Putamen (tissue), 1 donor: ENCODE data around the gene RAB31.
"Not testable (repeated sequence)": the region's sequence is repeated elsewhere in the genome, so short reads cannot be mapped to it uniquely, and the experiment has no call there.

Source experiments
- DNase-seq: peaks from one replicate; pipeline ENCODE4 v3.0.0-alpha.2; 2016; ENCODE audit warnings: low spot score

RAB31 gene

DNA sequence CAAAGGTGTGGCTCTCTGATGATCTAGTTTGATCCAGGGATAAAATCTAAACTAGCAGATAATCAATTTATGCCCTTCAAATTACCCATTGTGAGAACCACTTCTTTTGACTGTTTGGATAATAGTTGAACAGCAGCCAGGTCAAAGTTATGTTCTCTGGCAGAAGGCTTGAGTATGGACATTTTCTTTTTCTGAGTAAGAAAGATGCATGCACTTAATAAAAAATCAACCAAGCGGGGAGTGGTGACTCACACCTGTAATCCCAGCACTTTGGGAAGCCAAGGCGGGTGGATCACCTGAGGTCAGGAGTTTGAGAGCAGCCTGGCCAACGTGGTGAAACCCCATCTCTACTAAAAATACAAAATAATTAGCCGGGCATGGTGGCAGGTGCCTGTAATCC, 183.4 kb downstream of the RAB31 start:
- DNase-seq: not testable (repeated sequence)

DNA sequence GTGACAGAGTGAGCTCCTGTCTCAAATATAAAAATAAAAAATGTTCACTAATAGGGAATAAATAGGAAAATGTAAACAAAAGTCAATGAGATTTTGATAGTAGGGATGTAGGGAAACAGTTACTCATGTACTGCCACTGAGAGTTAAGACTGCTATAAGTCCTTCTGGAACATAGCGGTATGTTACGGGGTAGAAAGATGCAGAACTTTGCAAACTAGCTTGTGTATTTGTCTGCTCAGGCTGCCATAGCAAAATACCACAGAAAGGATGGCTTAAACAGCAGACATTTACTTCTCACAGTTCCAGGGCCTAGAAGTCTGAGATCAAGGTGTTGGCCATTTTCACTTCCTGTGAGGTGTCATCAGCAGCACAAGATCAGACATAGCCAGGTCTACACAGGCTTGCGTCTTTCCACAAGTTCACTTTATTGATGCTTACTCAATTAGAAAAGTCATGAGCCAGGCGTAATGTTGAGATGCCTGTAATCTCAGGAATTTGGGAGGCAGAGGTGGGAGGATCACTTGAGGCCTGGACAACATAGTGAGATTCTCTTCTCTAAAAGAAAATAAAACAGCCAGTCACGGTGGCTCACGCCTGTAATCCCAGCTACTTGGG, 186.5 kb downstream of the RAB31 start:
- DNase-seq: no peak

DNA sequence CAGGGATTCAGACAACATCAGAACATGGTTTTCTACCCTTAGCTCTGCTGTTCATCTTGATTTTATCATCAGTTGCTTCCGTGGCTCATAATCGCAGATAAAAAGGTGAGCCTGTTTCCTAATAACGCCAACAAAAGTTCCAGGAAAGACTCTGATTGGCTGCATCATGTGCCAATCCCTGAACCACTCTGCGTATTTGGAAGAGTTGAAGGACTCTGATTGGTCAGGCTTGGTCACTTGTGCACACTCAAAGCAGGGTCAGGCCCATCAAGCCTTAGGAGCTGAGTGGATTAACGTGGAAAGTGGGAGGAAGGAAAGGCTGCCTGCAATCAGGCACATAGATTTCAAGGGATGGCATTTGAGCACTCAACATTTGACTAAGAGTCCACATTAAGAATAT, 189.0 kb downstream of the RAB31 start:
- no peak for DNase-seq

DNA sequence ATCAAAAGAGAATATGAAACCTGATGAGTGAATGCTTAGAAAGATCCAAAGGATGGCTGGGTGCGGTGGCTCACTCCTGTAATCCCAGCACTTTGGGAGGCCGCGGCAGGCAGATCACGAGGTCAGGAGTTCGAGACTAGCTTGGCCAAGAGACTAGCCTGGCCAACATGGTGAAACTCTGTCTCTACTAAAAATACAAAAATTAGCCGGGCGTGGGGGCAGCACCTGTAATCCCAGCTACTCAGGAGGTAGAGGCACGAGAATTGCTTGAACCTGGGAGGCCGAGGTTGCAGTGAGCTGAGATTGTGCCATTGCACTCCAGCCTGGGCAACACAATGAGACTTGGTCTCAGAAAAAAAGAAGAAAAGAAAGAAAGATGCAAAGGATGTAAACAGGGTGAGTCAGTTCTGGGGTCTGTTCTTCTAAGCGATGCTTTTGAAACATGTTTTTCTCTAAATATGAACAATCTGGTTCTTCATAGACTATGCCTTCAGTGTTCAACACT, 189.7 kb downstream of the RAB31 start:
- not testable (repeated sequence) for DNase-seq

DNA sequence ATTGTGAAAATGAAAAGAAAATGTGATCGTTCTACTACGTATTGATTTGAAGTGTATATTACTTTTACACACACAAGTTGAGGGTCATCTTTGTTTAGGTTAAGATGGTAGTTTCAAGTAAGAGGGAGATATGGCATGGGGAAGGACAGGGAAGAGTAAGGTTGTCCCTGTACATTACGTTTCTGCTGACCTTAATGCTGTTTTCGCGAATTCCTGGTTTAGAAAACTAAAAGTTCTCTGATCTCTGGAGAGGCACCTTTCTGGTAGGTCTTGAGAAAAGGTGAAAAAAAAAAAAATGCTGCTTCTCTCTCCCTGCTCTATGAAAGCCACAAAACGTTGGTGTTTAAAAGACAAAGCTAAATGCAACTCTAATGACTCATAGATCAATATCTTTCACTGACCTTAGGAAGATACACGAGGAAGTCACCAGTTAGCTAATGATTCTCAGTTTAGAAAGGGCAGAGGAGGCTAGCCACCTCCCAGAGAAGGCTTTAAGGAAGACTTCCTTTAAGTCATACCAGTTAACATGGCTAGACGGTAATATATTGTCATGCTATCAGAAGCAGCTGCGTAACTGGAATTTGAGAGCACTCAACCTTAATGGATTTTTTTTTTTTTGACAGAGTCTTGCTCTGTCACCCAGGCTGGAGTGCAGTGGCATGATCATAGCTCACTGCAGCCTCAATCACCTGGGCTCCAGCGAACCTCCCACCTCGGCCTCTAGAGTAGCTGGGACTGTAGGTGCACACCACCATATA, 190.9 kb downstream of the RAB31 start:
- no peak for DNase-seq

DNA sequence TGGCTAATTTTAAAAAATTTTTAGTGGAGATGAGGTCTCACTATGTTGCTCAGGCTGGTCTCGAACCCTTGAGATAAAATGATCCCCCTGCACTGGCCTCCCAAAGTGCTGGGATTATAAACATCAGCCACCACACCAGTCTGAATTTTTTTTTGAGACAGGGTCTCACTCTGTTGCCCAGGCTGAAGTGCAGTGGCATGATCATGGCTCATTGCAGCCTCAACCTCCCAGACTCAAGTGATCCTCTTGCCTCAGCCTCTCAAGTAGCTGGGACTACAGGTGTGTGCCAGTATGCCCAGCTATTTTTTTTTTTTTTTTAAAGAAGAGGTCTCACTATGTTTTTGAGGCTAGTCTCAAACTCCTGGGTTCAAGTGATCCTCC, 191.4 kb downstream of the RAB31 start:
- not testable (repeated sequence) for DNase-seq

DNA sequence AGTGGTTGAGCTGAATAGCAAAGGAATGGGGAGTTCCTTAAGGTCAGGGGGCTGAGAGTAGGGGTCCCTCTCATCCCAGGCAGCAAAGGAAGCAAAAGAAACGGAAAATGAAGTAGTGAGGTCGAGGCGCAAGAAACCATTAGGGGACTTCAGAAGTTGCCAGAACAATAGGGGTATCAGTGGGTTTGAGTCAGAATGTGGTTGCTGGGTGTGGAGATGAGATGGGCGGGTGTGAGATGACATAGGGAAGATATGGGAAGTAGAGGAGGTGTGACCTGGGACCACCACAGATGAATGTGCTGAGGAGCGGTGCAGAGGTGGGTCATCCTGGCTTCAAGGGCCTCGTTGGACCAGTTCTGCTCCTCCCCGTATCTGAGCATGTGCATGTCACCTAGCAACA, 192.6 kb downstream of the RAB31 start:
- no peak for DNase-seq

DNA sequence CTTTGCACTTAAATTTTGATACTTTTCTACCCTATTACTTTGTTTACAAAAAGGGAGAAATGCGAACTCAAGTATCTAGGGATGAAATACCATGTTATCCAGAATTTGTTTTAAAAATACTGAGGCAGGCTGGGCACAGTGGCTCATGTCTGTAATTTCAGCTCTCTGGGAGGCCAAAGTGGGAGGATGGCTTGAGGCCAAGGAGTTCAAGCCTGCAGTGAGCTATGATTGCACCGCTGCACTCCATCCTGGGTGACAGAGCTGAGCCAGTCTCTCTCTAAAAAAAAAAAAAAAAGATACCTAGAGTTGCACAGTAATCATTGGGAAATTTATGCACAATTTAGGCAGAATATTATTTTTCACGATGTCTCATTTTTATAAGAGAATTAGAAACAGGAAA, 193.3 kb downstream of the RAB31 start:
- DNase-seq: no peak

DNA sequence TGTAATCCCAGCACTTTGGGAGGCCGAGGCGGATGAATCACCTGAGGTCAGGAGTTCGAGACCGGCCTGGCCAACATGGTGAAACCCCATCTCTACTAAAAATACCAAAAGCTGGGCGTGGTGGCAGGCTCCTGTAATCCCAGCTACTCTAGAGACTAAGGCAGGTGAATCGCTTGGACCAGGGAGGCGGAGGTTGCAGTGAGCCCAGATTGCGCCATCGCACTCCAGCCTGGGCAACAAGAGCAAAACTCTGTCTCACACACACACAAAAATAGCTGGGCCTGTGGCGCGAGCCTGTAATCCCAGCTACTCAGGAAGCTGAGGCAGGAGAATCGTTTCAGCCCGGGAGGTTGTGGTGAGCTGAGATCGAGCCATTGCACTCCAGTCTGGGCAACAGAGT, 194.2 kb downstream of the RAB31 start:
- DNase-seq: not testable (repeated sequence)

DNA sequence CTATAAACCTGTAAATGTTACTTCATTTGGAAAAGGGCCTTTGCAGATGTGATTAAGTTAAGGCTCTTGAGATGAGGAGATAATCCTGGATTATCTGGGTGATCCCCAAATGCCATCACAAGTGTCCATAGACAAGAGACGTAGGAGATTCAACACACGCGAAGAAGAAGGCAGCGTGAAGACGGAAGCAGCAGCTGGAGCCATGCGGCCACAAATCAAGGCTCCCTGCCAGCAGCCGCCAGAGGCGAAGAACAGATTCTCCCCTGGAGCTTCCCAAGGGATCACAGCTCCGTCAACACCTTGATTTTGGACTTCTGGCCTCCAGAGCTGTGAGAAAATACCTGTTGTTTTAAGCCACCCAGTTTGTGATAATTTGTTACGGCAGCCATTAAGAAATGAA, 194.7 kb downstream of the RAB31 start:
- no peak for DNase-seq

DNA sequence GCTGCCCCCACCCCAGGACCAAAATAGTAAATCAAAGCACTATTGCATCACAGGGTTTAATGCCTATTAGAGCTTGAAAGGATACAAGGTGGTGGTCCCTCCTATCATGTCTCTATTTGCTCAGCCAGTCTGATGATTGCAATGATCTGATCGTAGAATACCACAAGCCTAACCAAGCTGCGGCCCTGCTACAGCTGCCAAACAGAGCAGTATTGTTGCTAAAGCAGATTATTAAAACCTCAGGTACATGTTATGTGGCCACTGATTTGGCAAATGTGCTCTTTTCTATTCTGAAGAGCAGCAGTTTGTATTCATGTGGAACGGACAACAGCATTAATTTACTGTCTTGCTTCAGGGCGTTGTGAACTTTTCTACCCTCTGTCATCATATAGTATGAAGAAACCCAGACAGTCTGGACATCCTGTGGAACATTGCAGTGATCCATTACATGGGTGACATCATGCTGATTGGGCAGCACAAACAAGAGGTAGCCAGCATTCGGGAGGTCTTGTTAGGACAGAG, 197.4 kb downstream of the RAB31 start:
- DNase-seq: no peak

DNA sequence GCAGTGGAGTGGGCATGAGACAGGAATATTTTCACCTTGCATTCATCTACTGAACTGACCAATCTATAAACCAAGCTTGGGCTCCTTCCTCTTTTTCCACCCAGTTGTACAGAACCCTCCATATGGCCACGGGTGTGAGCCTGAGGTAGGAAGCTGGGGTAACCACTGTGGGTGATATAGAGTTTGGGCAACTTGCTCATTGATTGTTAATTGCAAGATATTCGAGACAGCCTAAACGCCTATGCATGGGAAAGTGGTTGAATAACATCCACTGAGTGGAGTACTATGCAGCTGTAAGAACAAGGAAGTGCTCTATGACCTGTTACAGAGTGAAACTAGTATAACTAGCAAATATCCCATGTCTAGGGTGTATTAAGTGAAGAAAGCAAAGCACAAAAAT, 198.4 kb downstream of the RAB31 start:
- no peak for DNase-seq

DNA sequence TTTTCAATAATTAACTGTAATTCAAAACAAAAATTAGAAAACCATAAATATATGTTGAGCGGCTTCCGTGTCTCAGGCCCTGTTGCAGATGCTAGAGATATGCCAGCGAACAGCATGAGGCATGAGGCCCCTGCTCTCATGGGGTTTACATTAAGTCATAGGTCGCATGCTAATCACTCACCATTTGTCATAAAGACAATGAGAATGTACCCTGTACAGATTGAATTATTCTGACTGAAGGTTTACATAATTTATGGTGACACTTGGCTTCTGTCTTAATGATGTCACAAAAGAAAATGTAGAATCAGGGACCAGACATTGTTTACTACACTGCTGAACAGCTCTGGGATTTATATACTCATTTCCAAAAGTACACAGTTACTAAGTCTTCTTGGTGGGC, 199.8 kb downstream of the RAB31 start:
- DNase-seq: no peak

DNA sequence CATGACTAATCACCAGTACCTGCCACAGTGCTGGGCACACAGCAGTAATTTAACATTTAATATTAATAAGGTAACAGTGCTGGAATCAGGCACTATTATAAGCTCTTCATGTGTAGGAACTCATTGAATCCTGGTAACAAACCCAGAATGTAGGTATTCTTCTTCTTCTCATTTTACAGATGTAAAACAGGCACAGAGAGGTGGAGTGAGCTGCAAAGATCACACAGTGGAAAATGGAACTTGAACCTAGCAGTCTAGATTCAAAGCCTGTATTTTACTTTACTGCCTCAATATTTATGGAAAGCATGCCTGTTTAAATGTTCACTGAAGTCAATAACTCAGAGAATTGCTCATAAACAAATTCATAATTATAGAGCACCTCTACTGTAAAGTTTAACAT, 202.0 kb downstream of the RAB31 start:
- no peak for DNase-seq

DNA sequence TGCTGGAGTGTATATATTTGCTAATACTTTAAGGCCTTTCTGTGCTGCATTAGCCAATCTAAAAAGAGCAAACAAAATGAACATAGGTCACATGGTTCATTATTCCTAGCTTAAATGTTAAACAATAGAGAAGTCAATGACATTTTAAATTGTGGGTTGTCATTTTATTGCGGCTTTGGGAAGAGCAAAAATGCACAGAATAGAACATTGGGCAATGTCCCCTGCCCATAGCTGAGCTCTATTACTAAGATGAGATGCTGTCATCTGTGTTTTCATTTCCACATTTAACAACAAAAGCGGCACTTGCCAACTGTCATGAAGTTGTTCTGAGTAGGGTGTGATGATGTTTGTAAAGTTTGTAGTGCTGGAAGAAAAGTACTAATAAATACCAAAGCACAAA, 202.6 kb downstream of the RAB31 start:
- no peak for DNase-seq

DNA sequence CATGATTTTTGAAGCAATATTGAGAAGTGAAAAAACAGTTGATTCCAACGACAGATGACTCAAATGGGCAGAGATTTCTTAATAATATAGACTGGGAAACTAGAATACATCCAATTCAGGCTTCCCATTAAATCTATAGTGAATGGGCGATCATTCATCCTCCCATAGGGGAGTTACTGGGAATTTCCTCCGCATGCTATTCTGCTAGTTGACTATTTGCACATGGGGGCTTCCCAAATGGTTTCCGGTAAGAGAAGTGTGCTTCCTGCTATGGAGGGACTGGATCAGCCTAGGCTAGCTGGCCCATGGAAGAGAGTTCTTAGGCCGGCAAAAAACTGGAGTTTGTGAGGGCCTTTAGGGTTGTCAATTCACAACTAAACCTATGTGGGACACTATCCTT, 203.1 kb downstream of the RAB31 start:
- no peak for DNase-seq
